HepG2 (cell line): Measurements from ENCODE around the gene GABBR2.

Experiments
- ATF3 ChIP-seq: sonication (generic); formaldehyde crosslinking; IDR thresholded peaks from 2 replicates; pipeline ENCODE4 v1.4.0; 2020; ENCODE audit warnings: missing genetic modification reagents
- CEBPB ChIP-seq: IDR thresholded peaks from 2 replicates; pipeline ENCODE4 v1.6.1; 2011; ENCODE audit warnings: low read depth, low read length, improper control_type of control experiment, borderline replicate concordance
- CTCF ChIP-seq: sonication (generic); formaldehyde crosslinking; IDR thresholded peaks from 2 replicates; pipeline ENCODE4 v1.5.0; 2020; ENCODE audit warnings: mild to moderate bottlenecking, missing genetic modification reagents, moderate library complexity
- FOXM1 ChIP-seq: sonication (generic); formaldehyde crosslinking; IDR thresholded peaks from 2 replicates; pipeline ENCODE4 v1.5.0; 2020; ENCODE audit warnings: missing genetic modification reagents
- IKZF1 ChIP-seq: fragments of 450-650 bp; IDR thresholded peaks from 2 replicates; pipeline ENCODE4 v1.7.1; 2016
- MAFK ChIP-seq, 2 experiments: IDR thresholded peaks in 1 of 2; conservative IDR thresholded peaks in 1 of 2; 2 replicates each; pipeline ENCODE4 v1.6.1; 2011; ENCODE audit warnings: improper control_type of control experiment in 2 of 2, low read length in 2 of 2
- RAD21 ChIP-seq: fragments of 450-650 bp; formaldehyde crosslinking; IDR thresholded peaks from 2 replicates; pipeline ENCODE4 v1.5.0; 2020; ENCODE audit warnings: mild to moderate bottlenecking
- TRIM22 ChIP-seq: fragments of 450-650 bp; IDR thresholded peaks from 2 replicates; pipeline ENCODE4 v1.6.1; 2017
- UBTF ChIP-seq: sonication (generic); formaldehyde crosslinking; IDR thresholded peaks from 2 replicates; pipeline ENCODE4 v1.4.0; 2020; ENCODE audit warnings: mild to moderate bottlenecking, missing genetic modification reagents
- ZBTB33 ChIP-seq: sonication (generic); formaldehyde crosslinking; IDR thresholded peaks from 2 replicates; pipeline ENCODE4 v1.4.0; 2020; ENCODE audit warnings: missing genetic modification reagents

GRCh38 chr9:98369066-98369425 lies 339.7 kb downstream of the GABBR2 start:
- TF ChIP-seq CEBPB = no peak
- no peak for TF ChIP-seq FOXM1 (CRISPR knock-in tag)
- no peak for TF ChIP-seq CTCF
- TF ChIP-seq UBTF (CRISPR knock-in tag) = no peak
- TF ChIP-seq TRIM22 = no peak
- TF ChIP-seq IKZF1 = no peak
- no peak for TF ChIP-seq RAD21 (CRISPR knock-in tag)
- TF ChIP-seq ATF3 (CRISPR knock-in tag) = no peak
- TF ChIP-seq MAFK (conservative IDR thresholded peaks at IDR 0.05 in 1 of 2, IDR thresholded peaks at IDR 0.05 in 1 of 2; ENCODE audit: low read length in 2 of 2) = no peak
- TF ChIP-seq ZBTB33 (CRISPR knock-in tag) = no peak
